Endothelial cell of umbilical vein (primary cell): ENCODE data around the gene DOC2B. TPM values are rescaled to one million over a fixed set of nuclear protein-coding genes. Genes with fewer than 3 reads are reported as not detected.

Source experiments
- BruUV-seq: library from RNA; stranded (reverse); fragments of 400-500 nt; replicated peaks from 2 replicates; lab custom pipeline; 2021; lab: Mats Ljungman, UMichigan
- CTCF ChIA-PET: fragments of 300-600, 350-600 bp; sonication (Branson Sonifier 250); formaldehyde crosslinking; loops from one replicate; lab custom pipeline; 2021; ENCODE audit warnings: antibody characterized with exemption, inconsistent platforms; lab: Charles Lee
- POLR2A ChIA-PET: fragments of 300-600, 350-600 bp; sonication (Branson Sonifier 250); formaldehyde crosslinking; loops from one replicate; lab custom pipeline; 2021; ENCODE audit warnings: antibody characterized with exemption, inconsistent platforms; lab: Charles Lee
- DNase-seq: peaks from one replicate; pipeline ENCODE4 v3.0.0-alpha.2; 2011; ENCODE audit warnings: low read depth, low spot score
- FAIRE-seq: peaks from 2 replicates; lab custom pipeline; 2011; peaks lifted over from hg19 to GRCh38; lab: Jason Lieb, UNC
- H2AFZ ChIP-seq: 2 replicates; pipeline ENCODE4 v1.6.0; 2012; ENCODE audit warnings: low read depth, low read length, control low read depth, inconsistent platforms
- H3K27ac ChIP-seq: 2 replicates; pipeline ENCODE4 v1.5.1; 2011; ENCODE audit warnings: low read depth, mild to moderate bottlenecking, control low read depth, low read length, moderate library complexity; ENCODE audit not compliant: insufficient read depth
- H3K27me3 ChIP-seq, 2 experiments: 2 replicates each; pipeline versions ENCODE4 v1.6.0 to v1.6.1; 2011; ENCODE audit warnings: low read length in 2 of 2, mixed read lengths in 1 of 2; ENCODE audit not compliant: control insufficient read depth in 2 of 2, insufficient read depth in 2 of 2
- H3K36me3 ChIP-seq, 2 experiments: 2 replicates in 1 of 2; 3 replicates in 1 of 2; pipeline ENCODE4 v1.5.1; 2011; ENCODE audit warnings: low read length in 2 of 2, mild to moderate bottlenecking in 1 of 2, moderate library complexity in 1 of 2; ENCODE audit not compliant: control insufficient read depth in 2 of 2, insufficient read depth in 2 of 2; ENCODE audit errors: extremely low read depth in 1 of 2
- H3K4me1 ChIP-seq: 3 replicates; pipeline ENCODE4 v1.5.1; 2011; ENCODE audit warnings: mild to moderate bottlenecking, low read length; ENCODE audit not compliant: control insufficient read depth, insufficient read depth; ENCODE audit errors: extremely low read depth
- H3K4me2 ChIP-seq: 2 replicates; pipeline ENCODE4 v1.6.1; 2011; ENCODE audit warnings: low read length, control low read depth, mixed read lengths; ENCODE audit not compliant: insufficient read depth
- H3K4me3 ChIP-seq, 3 experiments: fragments of 200-600 bp in 1 of 3; sonication (generic), shearing (Covaris generic) in 1 of 3; replicated peaks in 1 of 3; 2 replicates each; pipeline ENCODE4 v1.5.1; 2011 to 2016; ENCODE audit warnings: control low read depth in 3 of 3, low read length in 3 of 3, mild to moderate bottlenecking in 2 of 3, inconsistent platforms in 1 of 3, low read depth in 1 of 3, moderate library complexity in 1 of 3; ENCODE audit not compliant: insufficient read depth in 1 of 3
- H3K79me2 ChIP-seq: 2 replicates; pipeline ENCODE4 v1.6.0; 2012; ENCODE audit warnings: low read length, inconsistent platforms; ENCODE audit not compliant: control insufficient read depth, insufficient read depth
- H3K9ac ChIP-seq: replicated peaks from 2 replicates; pipeline ENCODE3; 2011; ENCODE audit warnings: low read length, control low read depth; ENCODE audit not compliant: insufficient read depth; ENCODE audit errors: extremely low read depth
- H3K9me1 ChIP-seq: replicated peaks from 3 replicates; pipeline ENCODE4 v1.6.0; 2011; ENCODE audit warnings: mild to moderate bottlenecking, low read length; ENCODE audit not compliant: control insufficient read depth, insufficient read depth; ENCODE audit errors: extremely low read depth
- H3K9me3 ChIP-seq: replicated peaks from 2 replicates; pipeline ENCODE4 v1.5.1; 2012; ENCODE audit warnings: low read length, inconsistent platforms; ENCODE audit not compliant: control insufficient read depth, insufficient read depth
- H4K20me1 ChIP-seq: replicated peaks from 2 replicates; pipeline ENCODE3; 2011; ENCODE audit warnings: mild to moderate bottlenecking, low read length; ENCODE audit not compliant: control insufficient read depth, insufficient read depth; ENCODE audit errors: extremely low read depth
- CTCF ChIP-seq, 2 donors: IDR thresholded peaks; 1 replicate in 1 of 2; 2 replicates in 1 of 2; pipeline ENCODE4 v1.5.1; 2011; ENCODE audit warnings: low read length in 2 of 2, mild to moderate bottlenecking in 2 of 2, moderate library complexity in 2 of 2, control low read depth in 1 of 2, inconsistent platforms in 1 of 2, low read depth in 1 of 2; ENCODE audit not compliant: insufficient read depth in 1 of 2; ENCODE audit errors: extremely low read depth in 1 of 2
- POLR2AphosphoS5 ChIP-seq: IDR thresholded peaks from 2 replicates; pipeline ENCODE4 v1.6.1; 2012; ENCODE audit warnings: low read depth, mild to moderate bottlenecking, control low read depth, low read length, moderate library complexity; ENCODE audit not compliant: insufficient read depth
- dilution Hi-C: fragments of 300-500 bp; cut with MboI; formaldehyde crosslinking; loops from one replicate; pipeline ENCODE4 v1.15.0; 2019; ENCODE audit warnings: low sequenced_read_pairs; ENCODE audit not compliant: extremely low pct_ligation_motif_present
- intact Hi-C: fragments of 100-400 bp; cut with micrococcal nuclease; formaldehyde crosslinking; loops from one replicate; pipeline ENCODE4 v1.10.0; 2022
- polyA plus RNA-seq, 4 experiments: library from polyadenylated mRNA; depleted of rRNA in 3 of 4; stranded (reverse) in 3 of 4; unstranded in 1 of 4; fragments of >200 nt; gene quantifications; 2 replicates each; pipeline versions ENCODE4 v1.2.1 to v1.2.3, GENCODE V29; 2011 to 2012; ENCODE audit warnings: missing spikeins in 1 of 4
- total RNA-seq: library from RNA; stranded (reverse); gene quantifications from 2 replicates; pipeline ENCODE4 v1.2.3, GENCODE V29; 2021

Gene DOC2B
- total and polyA plus RNA-seq, 2 donors (not counting 3 experiments of a cell fraction or from before 2014, with no cell fraction given): 0.10 to 0.22 TPM

- TF ChIP-seq CTCF (IDR thresholded peaks at IDR 0.05; ENCODE audit: extremely low read depth in 1 of 2, insufficient read depth in 1 of 2, low read depth in 1 of 2, low read length in 2 of 2): peak; percentile 73 to 87
- no peak for TF ChIP-seq POLR2AphosphoS5
- H4K20me1 ChIP-seq: no peaks in the 10 kb centered on the region
- H3K4me3 ChIP-seq: no peak overlapping the region
- no peak overlapping the region for H3K9ac ChIP-seq
- H3K27me3 ChIP-seq: no peaks in the 10 kb centered on the region
- no TSS peak for BruUV-seq
- peak; percentile 73 for DNase-seq
- intact Hi-C loops (loop anchor here (2.0 to 5.0 kb wide), 4 partner anchors 165 to 853 kb away; partner anchors contain the start of gene TIMM22), dilution Hi-C loops (no loop called here)
- no peaks in the 10 kb centered on the region for H3K4me1 ChIP-seq
- no peaks in the 10 kb centered on the region for H3K9me1 ChIP-seq
- no peaks in the 10 kb centered on the region for H3K9me3 ChIP-seq
- FAIRE-seq: no peak
- H3K79me2 ChIP-seq: no peaks in the 10 kb centered on the region
- ChIA-PET POLR2A (interaction anchor here (0.7 kb wide), 1 partner anchor 15 kb away, joined by 6 read pairs; no protein-coding TSS in a partner anchor), CTCF (interaction anchor here (3.1 kb wide), 1 partner anchor 243 kb away, joined by 20 read pairs; no protein-coding TSS in a partner anchor)
- no peaks in the 10 kb centered on the region for H3K36me3 ChIP-seq
- H2AFZ ChIP-seq: peak overlapping the region; percentile 68
- H3K27ac ChIP-seq: no peak overlapping the region
- no peak overlapping the region for H3K4me2 ChIP-seq
These were observed 37.6 kb downstream of the DOC2B start for GRCh38 chr17:143785-144281.
